PC-9 (cell line): Measurements from ENCODE around the gene TMEM217.

Source experiments
- CTCF ChIP-seq: fragments of 200-600 bp; sonication (generic); conservative IDR thresholded peaks from 2 replicates; pipeline ENCODE4 v1.6.1; 2017; ENCODE audit warnings: mixed run types, antibody characterized with exemption, mild to moderate bottlenecking, moderate library complexity
- EZH2 ChIP-seq: fragments of 200-600 bp; sonication (generic); IDR thresholded peaks from 2 replicates; pipeline ENCODE4 v1.8.0; 2017; ENCODE audit warnings: antibody characterized with exemption, low read depth

- TF ChIP-seq CTCF = no peak
- TF ChIP-seq EZH2 = no peak
Measured at GRCh38 chr6:37170273-37171200, 87.4 kb downstream of the TMEM217 start.
